ENCODE results near the gene P2RX3.

Gene P2RX3

DNA sequence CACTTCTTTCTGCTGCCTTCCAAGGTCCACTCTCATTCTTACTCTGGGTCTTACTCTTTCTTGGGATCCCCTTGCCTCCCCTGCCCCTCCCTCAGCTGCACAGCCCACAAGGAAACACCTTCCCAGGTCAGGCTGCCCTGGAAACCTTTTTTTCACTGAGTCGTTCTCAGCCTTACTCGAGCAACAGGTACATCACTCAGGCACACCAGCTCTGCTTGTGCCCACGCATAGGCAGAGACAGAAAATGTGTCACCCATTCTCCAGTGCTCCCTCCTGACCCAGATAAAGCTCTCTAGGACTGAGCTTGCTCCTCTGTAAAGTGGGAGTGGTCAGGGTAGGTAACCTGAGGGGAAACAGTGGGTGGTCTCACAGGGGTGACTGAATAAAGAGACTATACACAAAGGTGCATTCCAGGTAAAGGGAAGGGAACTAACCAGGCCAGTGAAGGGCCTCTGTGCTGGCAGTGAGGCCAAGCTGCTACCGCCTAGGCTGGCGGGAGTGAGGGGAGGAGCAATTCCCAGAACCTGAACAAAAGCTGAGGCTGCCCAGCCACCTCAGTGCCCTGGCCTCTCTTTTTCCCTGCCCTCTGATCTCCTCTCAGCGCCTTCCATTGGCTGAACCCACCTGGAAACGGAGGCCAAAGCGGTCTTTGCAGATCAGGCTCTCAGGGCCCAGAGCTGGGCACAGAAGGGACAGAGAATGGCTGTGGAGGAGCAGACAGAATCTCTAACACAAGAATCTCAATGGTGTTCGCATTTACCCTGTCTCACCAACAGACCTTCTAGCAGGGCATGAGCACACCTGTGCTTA, 26.9 kb downstream of the P2RX3 start:
- no peak overlapping the region for H3K9ac ChIP-seq (ENCODE audit: low read length)
- H4K12ac ChIP-seq (ENCODE audit: low read depth, low read length), result no peak overlapping the region
- no peak overlapping the region for H2BK5ac ChIP-seq (ENCODE audit: low read depth, low read length, poor library complexity)
- H4K91ac ChIP-seq (ENCODE audit: low read depth, low read length), result no peak overlapping the region
- no CpG with 5 or more reads among the region's 9 CpGs for WGBS (ENCODE audit: extremely low coverage, insufficient coverage, insufficient read length)
- no peaks in the 10 kb centered on the region for H3K36me3 ChIP-seq (ENCODE audit: control insufficient read depth in 1 of 2, insufficient read depth in 2 of 2, low read length in 2 of 2)
- no peak overlapping the region for H3K23ac ChIP-seq (ENCODE audit: low read length)
- no peak overlapping the region for H2BK120ac ChIP-seq (ENCODE audit: insufficient read depth, low read length, poor library complexity)
- H3K27ac ChIP-seq (ENCODE audit: low read depth, low read length), result no peak overlapping the region
- H2AK5ac ChIP-seq (ENCODE audit: low read length), result no peak overlapping the region
- no peak overlapping the region for H4K8ac ChIP-seq (ENCODE audit: low read depth, low read length)
- H2BK12ac ChIP-seq (ENCODE audit: low read length), result no peak overlapping the region
- H3K27me3 ChIP-seq (ENCODE audit: insufficient read depth, low read length), result no peaks in the 10 kb centered on the region
- no peaks in the 10 kb centered on the region for H3K79me1 ChIP-seq (ENCODE audit: low read length)
- no peak overlapping the region for H3K14ac ChIP-seq (ENCODE audit: low read length)
- H3K79me2 ChIP-seq (ENCODE audit: control insufficient read depth, insufficient read depth, low read length, poor library complexity), result no peaks in the 10 kb centered on the region
- no peaks in the 10 kb centered on the region for H3K9me3 ChIP-seq (ENCODE audit: insufficient read depth, low read depth, low read length)
- H2AFZ ChIP-seq (ENCODE audit: insufficient read depth, low read length, poor library complexity), result no peak overlapping the region
- H3K4me2 ChIP-seq (ENCODE audit: low read length), result no peak overlapping the region
- no peaks in the 10 kb centered on the region for H3K4me1 ChIP-seq (ENCODE audit: control insufficient read depth in 1 of 2, insufficient read depth in 2 of 2, low read length in 2 of 2)
- H3K18ac ChIP-seq (ENCODE audit: low read length), result no peak overlapping the region
- DNase-seq, result no peak
- no peak overlapping the region for H3K4me3 ChIP-seq (ENCODE audit: low read depth, low read length)
- no peak overlapping the region for H3K4ac ChIP-seq (ENCODE audit: low read depth, low read length)

DNA sequence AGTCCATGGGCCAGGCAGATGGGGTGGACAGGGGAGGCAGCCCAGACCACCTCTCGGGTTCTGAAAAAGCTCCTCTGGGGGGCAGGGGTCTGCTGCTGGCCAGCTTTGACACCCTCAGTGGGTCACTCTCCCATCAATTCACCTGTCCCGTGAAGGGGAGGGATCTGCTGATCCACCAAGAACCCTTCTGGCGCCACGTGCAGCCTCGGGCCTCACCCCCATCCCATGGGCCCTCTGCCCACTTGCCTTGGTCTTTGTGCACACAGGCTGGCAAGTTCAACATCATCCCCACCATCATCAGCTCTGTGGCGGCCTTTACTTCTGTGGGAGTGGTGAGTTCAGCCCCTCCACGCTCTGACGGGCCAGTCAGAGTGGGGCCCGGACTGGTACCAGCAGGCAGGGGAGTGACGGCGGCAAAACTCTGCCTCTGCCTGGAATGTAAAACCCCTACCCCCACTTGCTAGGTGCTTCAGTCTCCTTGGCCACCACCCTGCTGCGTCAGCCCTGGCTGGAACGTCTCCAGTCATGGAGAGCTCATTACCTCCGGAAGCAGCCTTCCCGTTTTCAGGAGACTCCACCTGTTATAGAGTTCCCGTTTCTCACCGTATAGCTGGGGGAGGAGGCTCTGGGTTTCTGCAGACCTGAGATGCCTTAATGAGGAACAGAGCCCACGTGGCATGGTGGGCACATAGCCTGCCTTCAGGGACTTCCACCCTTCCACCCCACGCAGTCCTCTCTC, 30.1 kb downstream of the P2RX3 start:
- Histone ChIP-seq H3K4me3 (ENCODE audit: low read depth, low read length) (no peak overlapping the region), H3K9me3 (ENCODE audit: insufficient read depth, low read depth, low read length) (no peaks in the 10 kb centered on the region), H3K4ac (ENCODE audit: low read depth, low read length) (no peak overlapping the region), H2BK5ac (ENCODE audit: low read depth, low read length, poor library complexity) (no peak overlapping the region), H3K27ac (ENCODE audit: low read depth, low read length) (no peak overlapping the region), H3K27me3 (ENCODE audit: insufficient read depth, low read length) (no peaks in the 10 kb centered on the region), H3K14ac (ENCODE audit: low read length) (no peak overlapping the region), H3K79me1 (ENCODE audit: low read length) (no peaks in the 10 kb centered on the region), H3K4me1 (ENCODE audit: control insufficient read depth in 1 of 2, insufficient read depth in 2 of 2, low read length in 2 of 2) (no peaks in the 10 kb centered on the region), H2AFZ (ENCODE audit: insufficient read depth, low read length, poor library complexity) (no peak overlapping the region), H2BK12ac (ENCODE audit: low read length) (no peak overlapping the region), H4K12ac (ENCODE audit: low read depth, low read length) (no peak overlapping the region), H4K91ac (ENCODE audit: low read depth, low read length) (no peak overlapping the region), H3K36me3 (ENCODE audit: control insufficient read depth in 1 of 2, insufficient read depth in 2 of 2, low read length in 2 of 2) (no peaks in the 10 kb centered on the region), H2AK5ac (ENCODE audit: low read length) (no peak overlapping the region), H3K18ac (ENCODE audit: low read length) (no peak overlapping the region), H4K8ac (ENCODE audit: low read depth, low read length) (no peak overlapping the region), H3K23ac (ENCODE audit: low read length) (no peak overlapping the region), H3K4me2 (ENCODE audit: low read length) (no peak overlapping the region), H2BK120ac (ENCODE audit: insufficient read depth, low read length, poor library complexity) (no peak overlapping the region), H3K79me2 (ENCODE audit: control insufficient read depth, insufficient read depth, low read length, poor library complexity) (no peaks in the 10 kb centered on the region), H3K9ac (ENCODE audit: low read length) (no peak overlapping the region)
- no peak for DNase-seq
- no CpG with 5 or more reads among the region's 19 CpGs for WGBS (ENCODE audit: extremely low coverage, insufficient coverage, insufficient read length)

DNA sequence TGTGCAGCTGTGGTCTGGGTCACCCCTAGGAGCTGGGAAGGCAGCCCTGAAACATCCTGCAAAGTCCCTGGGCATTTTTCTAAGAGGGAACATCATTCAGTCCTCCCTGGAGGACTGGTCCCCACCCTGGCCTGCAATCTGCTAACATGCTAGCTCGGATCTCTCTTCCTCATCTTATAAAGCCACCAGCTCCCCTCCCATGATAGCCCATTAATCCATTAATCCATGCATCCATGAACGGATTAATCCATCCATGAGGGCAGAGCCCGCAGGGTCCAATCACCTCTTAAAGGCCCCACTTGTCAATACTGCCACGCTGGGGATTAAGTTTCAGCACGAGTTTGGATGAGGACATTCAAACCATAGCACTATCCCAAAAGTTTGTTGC, 30.7 kb downstream of the P2RX3 start:
- Histone ChIP-seq H2AK5ac (ENCODE audit: low read length) (no peak overlapping the region), H3K79me1 (ENCODE audit: low read length) (no peaks in the 10 kb centered on the region), H3K4me3 (ENCODE audit: low read depth, low read length) (no peak overlapping the region), H3K23ac (ENCODE audit: low read length) (no peak overlapping the region), H3K79me2 (ENCODE audit: control insufficient read depth, insufficient read depth, low read length, poor library complexity) (no peaks in the 10 kb centered on the region), H3K18ac (ENCODE audit: low read length) (no peak overlapping the region), H2AFZ (ENCODE audit: insufficient read depth, low read length, poor library complexity) (no peak overlapping the region), H3K4ac (ENCODE audit: low read depth, low read length) (no peak overlapping the region), H4K8ac (ENCODE audit: low read depth, low read length) (no peak overlapping the region), H2BK5ac (ENCODE audit: low read depth, low read length, poor library complexity) (no peak overlapping the region), H2BK12ac (ENCODE audit: low read length) (no peak overlapping the region), H3K4me1 (ENCODE audit: control insufficient read depth in 1 of 2, insufficient read depth in 2 of 2, low read length in 2 of 2) (no peaks in the 10 kb centered on the region), H4K12ac (ENCODE audit: low read depth, low read length) (no peak overlapping the region), H3K27me3 (ENCODE audit: insufficient read depth, low read length) (no peaks in the 10 kb centered on the region), H3K4me2 (ENCODE audit: low read length) (no peak overlapping the region), H3K9me3 (ENCODE audit: insufficient read depth, low read depth, low read length) (no peaks in the 10 kb centered on the region), H2BK120ac (ENCODE audit: insufficient read depth, low read length, poor library complexity) (no peak overlapping the region), H3K9ac (ENCODE audit: low read length) (no peak overlapping the region), H3K36me3 (ENCODE audit: control insufficient read depth in 1 of 2, insufficient read depth in 2 of 2, low read length in 2 of 2) (no peaks in the 10 kb centered on the region), H3K14ac (ENCODE audit: low read length) (no peak overlapping the region), H4K91ac (ENCODE audit: low read depth, low read length) (no peak overlapping the region), H3K27ac (ENCODE audit: low read depth, low read length) (no peak overlapping the region)
- no peak for DNase-seq
- no CpG with 5 or more reads among the region's 5 CpGs for WGBS (ENCODE audit: extremely low coverage, insufficient coverage, insufficient read length)

DNA sequence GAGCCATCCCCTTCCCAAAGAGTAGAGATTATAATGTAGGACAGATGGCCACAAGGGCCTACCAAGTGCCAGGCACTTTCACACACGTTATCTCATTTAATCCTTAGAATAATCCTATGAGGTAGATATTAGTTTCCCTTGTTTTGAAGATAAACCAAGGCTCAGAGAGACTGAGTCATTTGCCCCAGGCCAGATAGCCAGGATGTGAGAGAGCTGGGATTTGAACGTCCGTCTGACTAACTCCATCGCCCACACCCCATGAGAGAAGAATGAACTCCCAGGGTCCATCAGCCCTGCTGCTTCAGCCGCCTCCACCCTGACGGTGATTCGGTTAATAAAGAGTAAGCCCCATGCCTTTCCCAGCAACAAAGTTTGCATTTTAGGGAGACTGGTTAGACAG, 32.1 kb downstream of the P2RX3 start:
- no peaks in the 10 kb centered on the region for H3K27me3 ChIP-seq (ENCODE audit: insufficient read depth, low read length)
- H3K4me3 ChIP-seq (ENCODE audit: low read depth, low read length), result no peak overlapping the region
- no peak overlapping the region for H3K23ac ChIP-seq (ENCODE audit: low read length)
- H2BK12ac ChIP-seq (ENCODE audit: low read length), result no peak overlapping the region
- no peak overlapping the region for H4K91ac ChIP-seq (ENCODE audit: low read depth, low read length)
- no peak overlapping the region for H3K4me2 ChIP-seq (ENCODE audit: low read length)
- no peak overlapping the region for H3K18ac ChIP-seq (ENCODE audit: low read length)
- no peak overlapping the region for H3K4ac ChIP-seq (ENCODE audit: low read depth, low read length)
- no peaks in the 10 kb centered on the region for H3K9me3 ChIP-seq (ENCODE audit: insufficient read depth, low read depth, low read length)
- no peak overlapping the region for H3K27ac ChIP-seq (ENCODE audit: low read depth, low read length)
- H3K9ac ChIP-seq (ENCODE audit: low read length), result peak overlapping the region; percentile 20
- H3K36me3 ChIP-seq (ENCODE audit: control insufficient read depth in 1 of 2, insufficient read depth in 2 of 2, low read length in 2 of 2), result no peaks in the 10 kb centered on the region
- H3K4me1 ChIP-seq (ENCODE audit: control insufficient read depth in 1 of 2, insufficient read depth in 2 of 2, low read length in 2 of 2), result no peaks in the 10 kb centered on the region
- no peak overlapping the region for H2AK5ac ChIP-seq (ENCODE audit: low read length)
- no peak overlapping the region for H2BK120ac ChIP-seq (ENCODE audit: insufficient read depth, low read length, poor library complexity)
- H4K12ac ChIP-seq (ENCODE audit: low read depth, low read length), result no peak overlapping the region
- DNase-seq, result peak; percentile 20 to 33
- H4K8ac ChIP-seq (ENCODE audit: low read depth, low read length), result no peak overlapping the region
- no peak overlapping the region for H3K14ac ChIP-seq (ENCODE audit: low read length)
- no peaks in the 10 kb centered on the region for H3K79me2 ChIP-seq (ENCODE audit: control insufficient read depth, insufficient read depth, low read length, poor library complexity)
- no peak overlapping the region for H2BK5ac ChIP-seq (ENCODE audit: low read depth, low read length, poor library complexity)
- H2AFZ ChIP-seq (ENCODE audit: insufficient read depth, low read length, poor library complexity), result no peak overlapping the region
- H3K79me1 ChIP-seq (ENCODE audit: low read length), result no peaks in the 10 kb centered on the region
- WGBS (ENCODE audit: extremely low coverage, insufficient coverage, insufficient read length), result no CpG with 5 or more reads among the region's 7 CpGs
